T-helper 9 cell (primary cell): ENCODE data around the gene PSMF1.
"Not testable (repeated sequence)": the region's sequence is repeated elsewhere in the genome, so short reads cannot be mapped to it uniquely, and the experiment has no call there.

Experiments
- DNase-seq: peaks from one replicate; pipeline ENCODE4 v3.0.0-alpha.2; 2020

Gene PSMF1

DNA sequence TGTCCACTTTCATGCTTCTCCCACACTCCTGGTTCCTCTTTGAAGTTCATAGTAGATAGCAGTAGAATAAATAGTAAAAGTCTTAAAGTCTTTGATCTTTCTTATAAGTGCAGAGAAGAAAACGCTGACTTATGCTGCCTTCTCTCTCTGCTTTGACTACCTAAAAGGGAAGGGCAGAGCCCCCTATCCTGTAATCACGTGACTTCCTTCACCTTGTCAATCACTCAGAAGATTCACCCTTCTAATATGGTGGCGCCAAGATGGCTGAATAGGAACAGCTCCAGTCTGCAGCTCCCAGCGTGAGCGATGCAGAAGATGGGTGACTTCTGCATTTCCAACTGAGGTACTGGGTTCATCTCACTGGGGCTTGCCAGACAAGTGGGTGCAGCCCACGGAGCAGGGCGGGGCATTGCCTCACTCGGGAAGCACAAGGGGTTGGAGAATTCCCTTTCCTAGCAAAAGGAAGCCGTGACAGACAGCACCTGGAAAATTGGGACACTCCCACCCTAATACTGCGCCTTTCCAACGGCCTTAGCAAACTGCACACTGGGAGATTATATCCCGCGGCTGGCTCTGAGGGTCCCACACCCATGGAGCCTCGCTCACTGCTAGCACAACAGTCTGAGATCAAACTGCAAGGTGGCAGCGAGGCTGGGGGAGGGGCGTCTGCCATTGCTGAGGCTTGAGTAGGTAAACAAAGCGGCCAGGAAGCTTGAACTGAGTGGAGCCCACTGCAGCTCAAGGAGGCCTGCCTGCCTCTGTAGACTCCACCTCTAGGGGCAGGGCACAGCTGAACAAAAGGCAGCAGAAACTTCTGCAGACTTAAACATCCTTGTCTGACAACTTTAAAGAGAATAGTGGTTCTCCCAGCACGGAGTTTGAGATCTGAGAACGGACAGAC, 98.4 kb downstream of the PSMF1 start:
- not testable (repeated sequence) for DNase-seq
